RPMI7951 (cell line): ENCODE measurements around the gene FLVCR2. TPM values are rescaled to one million over a fixed set of nuclear protein-coding genes. Genes with fewer than 3 reads are reported as not detected.
A peak's percentile ranks its signal among the peaks of the same experiment; 100 is the strongest.
"Not testable (repeated sequence)": the region's sequence is repeated elsewhere in the genome, so short reads cannot be mapped to it uniquely, and the experiment has no call there.

Experiments
- DNase-seq: peaks from one replicate; pipeline ENCODE4 v3.0.0-alpha.2; 2012; ENCODE audit warnings: low read depth
- total RNA-seq: library from RNA; depleted of rRNA; stranded (reverse); fragments of >200 nt; shearing (Covaris generic); gene quantifications from 2 replicates; pipeline ENCODE4 v1.2.3, GENCODE V29; 2014; rRNA removed

Gene FLVCR2
- total RNA-seq, 1 experiment from 2014 or later, result 1.3 TPM

DNA sequence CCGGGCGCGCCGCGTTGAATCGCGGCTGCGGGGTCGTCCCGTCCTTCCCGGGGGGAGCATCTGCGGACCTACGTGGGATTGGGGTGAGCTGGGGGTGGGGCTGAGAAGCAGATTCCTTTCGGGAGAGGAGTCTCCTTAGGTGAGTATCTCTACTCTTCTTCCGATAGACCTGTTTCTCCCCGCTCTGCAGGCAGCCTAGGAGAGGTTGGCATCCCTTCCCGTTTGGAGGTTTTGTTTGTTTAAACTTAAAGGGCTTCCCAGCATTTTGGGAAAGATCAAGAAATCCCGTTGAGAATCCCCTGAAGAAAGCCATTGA is 83.0 kb downstream of the FLVCR2 start:
- no peak for DNase-seq

DNA sequence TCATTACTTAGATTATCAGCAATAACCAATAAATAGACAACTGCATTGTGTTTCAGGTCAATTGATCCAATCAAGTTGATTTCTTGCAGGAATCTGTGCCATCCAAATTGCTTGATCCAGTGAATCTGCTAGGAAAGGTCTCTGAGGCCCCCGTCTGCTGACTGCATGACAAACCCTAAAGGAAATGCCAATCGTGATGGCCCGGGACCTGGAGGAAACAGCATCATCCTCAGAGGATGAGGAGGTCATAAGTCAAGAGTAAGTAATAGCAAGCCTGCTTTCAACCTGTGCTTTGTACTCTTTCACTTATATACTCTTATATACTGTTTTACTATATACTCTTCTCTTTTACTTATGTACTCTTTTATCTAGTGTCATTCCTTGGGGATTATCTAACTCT is 84.5 kb downstream of the FLVCR2 start:
- DNase-seq, result no peak

DNA sequence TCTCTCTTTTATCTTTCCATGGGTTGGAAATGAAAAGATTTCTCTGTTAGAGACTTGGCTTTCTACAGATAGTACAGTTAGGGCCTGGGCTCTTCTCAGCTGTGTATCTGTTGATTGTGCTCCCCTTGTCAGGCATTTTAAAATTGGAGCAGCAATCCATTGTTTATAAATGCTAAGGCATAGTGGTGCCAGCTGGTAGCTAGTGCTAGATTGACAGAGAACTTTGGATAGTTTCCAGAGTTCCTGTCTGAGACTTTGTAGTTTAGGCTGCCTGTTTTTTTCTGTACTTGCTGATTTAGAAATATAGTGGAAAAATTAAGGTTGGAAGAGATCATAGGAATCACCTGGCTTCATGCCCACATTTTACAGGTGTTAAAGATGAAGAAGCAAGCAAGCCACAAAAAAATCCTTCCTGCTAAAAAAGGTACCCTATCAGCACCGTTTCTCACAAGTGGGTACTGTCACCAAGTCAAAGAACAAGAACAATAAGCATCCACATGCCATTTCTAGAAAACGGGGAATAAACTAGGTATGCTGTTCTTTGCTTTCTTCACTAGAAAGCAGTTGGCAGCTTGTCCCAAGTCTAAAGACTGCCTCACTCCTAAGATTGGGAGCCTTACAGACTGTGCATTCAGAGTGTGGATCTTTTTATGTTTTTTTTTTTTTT is 88.8 kb downstream of the FLVCR2 start:
- no peak for DNase-seq

DNA sequence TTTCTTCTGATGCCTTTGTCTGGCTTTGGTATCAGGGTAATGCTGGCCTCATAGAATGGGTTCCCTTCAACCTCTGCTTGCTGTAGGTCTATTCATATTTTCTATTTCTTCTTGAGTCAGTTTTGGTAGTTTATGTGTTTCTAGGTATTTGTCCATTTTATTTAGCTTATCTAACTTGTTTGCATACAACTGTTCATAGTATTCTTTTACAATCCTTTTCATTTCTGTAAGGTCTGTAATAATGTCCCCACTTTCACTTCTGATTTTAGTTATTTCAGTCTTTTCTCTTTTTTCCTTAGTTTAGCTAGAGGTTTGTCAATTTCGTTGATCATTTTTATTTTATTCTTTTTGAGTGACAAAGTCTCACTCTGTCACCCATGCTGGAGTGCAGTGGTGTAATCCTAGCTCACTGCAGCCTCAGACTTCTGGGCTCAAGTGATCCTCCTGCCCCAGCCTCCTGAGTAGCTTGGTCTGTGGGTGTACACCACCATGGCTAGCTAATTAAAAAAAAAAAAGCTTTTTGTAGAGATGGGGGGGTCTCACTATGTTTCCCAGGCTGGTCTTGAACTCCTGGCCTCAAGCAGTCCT is 94.3 kb downstream of the FLVCR2 start:
- DNase-seq, result no peak

DNA sequence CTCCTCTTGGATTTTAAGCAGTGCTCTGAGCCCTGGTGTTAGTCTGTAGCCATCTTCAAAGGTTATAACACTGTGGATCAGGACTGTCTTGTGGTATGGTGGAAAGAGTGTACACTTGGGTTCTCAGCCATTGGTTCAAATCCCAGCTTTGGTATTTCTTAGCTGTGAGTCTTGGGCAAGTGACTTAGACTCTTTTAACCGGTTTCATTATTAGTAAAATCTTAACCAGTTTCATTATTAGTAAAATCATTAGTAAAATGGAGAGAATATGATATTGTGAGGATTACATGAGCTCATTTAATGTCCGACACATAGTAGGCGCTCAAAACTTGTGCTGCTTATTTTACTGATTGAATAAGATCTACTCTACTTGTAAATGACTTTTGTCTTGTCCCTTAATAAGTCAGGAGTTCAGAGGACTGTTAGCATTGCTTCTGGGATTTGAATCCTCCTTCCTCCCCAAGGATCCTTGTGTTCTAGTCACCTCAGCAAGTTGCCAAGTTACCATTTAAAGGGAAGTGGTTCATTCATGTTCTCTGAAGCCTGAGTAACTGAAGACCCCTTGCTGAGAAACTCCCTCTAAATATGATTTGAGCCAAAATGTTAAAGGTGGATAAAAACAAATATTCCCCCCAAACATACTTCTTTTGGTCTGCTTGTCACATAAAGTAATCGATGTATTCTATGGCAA is 95.1 kb downstream of the FLVCR2 start:
- DNase-seq, result no peak

DNA sequence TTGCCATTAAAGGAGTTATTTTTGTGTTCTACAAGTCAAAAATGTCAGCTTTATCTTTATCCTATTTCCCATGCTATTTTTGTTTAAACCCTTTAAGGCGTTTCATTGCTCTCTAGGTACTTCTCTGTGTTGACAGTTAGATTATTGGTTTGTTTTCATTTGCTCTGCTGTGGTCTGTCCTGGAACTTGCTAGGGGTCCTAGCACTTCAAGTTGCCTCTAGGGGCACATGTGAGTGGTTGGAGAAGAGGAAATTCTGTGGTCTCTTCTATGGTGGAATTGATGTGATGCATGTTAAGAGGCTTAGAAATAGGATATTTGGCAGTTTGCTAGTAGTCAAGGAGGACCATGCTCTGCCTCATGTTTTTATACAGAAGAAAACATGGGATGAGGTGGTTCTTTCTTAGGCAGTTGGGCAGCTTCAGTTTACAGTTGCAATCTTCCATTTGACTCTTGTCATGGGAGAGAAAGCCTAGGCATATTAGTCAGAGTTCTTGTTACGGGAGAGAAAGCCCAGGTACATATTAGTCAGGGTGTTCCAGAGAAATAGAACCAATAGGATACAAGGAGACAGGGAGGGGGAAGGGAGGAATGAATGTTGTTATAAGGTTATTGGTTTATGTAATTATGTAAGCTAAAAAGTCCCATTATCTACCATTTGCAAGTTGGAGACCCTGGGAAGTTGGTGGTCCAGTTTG is 97.0 kb downstream of the FLVCR2 start:
- no peak for DNase-seq

DNA sequence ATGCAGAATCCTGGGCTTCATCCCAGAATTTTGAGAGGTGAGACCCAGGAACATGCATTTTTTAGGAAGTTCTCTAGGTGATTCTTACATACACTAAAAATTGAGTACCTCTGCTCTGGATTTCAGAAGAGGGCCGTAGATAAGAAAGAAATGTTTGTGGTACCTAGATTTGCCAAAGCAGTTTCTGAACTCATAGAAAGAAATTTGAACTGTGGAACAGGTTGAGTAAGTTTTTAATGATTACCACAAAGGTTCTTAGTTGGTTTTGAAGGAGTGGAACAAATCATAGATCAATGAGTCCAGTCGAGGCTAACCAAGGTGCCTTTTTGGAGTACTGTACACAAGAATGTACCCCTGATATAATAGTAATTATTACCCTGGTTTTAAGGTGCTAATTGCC is 107.5 kb downstream of the FLVCR2 start:
- DNase-seq, result no peak

DNA sequence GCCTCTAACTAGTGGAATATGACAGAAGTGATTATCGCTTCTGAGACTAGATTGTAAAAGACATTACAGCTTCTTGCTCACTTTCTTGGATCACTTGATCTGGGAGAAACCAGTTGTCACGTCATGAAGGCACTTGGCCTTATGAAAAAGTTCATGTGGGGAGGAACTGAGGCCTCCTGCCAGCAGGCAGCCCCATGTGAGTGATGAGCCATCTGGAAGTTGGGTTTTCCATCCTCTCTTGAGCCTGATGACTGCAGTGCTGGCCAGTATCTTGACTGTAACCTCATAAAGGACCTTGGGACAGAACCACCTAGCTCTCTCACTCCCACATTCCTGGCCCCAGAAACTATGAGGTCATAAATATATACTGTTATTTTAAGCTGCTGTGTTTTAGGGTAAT is 110.6 kb downstream of the FLVCR2 start:
- peak; percentile 3 for DNase-seq

DNA sequence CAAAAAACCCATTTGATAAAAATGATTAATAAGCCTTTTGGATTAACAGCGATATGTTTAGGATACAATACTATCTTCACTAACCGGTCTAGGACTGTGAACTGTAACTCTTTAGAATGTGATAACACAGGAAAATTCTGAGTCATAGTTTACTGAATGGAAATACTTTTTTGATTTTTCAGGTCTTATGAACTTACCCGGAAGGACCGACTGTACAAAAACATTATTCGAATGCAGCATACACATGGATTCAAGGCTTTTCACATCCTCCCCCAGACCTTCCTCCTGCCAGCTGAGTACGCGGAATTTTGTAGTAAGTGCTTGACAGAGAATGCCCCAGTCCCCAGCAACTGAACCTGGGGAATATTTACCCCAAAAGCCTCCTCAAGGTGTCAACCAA is 111.6 kb downstream of the FLVCR2 start:
- no peak for DNase-seq

DNA sequence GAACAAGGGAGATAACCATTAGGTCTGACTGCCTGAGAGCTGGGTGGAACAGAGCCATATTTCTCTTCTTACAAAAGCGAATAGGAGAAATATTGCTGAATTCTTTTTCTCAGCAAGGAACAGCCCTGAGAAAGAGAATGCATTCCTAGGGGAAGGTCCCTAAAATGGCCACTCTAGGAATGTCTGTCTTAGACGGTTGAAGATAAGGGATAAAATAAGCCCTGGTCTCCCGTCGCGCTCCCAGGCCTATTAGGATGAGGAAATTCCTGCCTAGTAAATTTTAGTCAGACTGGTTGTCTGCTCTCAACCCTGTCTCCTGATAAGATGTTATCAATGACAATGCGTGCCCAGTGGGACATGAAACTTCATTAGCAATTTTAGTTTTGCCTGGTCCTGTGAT is 116.6 kb downstream of the FLVCR2 start:
- not testable (repeated sequence) for DNase-seq

DNA sequence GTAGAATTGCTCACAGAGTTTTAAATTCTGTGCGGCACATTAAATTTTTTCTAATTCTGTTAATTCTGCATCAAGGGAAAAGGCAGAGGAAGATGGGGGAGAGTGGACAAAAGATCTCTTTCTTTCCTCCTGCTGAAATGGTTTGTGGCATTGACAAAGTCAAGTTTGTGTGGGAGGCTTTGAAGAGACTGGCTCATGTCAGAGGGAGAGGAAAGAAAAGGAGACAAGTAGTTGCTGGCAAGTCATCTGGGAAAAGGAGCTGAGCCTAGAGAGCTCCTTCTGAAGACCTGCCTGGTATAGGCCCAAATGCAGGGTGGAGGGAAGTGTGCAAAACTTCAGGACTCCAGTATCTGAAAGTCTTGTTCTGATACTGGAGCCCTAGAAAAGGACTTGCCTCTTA is 119.0 kb downstream of the FLVCR2 start:
- DNase-seq, result no peak

Other genes with a start within 250 kb of the FLVCR2 start
- 3.7 and 4.3 TPM in 2 replicates for gene JDP2, start 150.6 kb upstream of the FLVCR2 start, total RNA-seq
- gene BATF, start 56.2 kb upstream of the FLVCR2 start, total RNA-seq, result 3.6 and 3.9 TPM in 2 replicates
- gene ERG28, start 82.3 kb downstream of the FLVCR2 start, total RNA-seq, result 12.8 and 13.9 TPM in 2 replicates
- gene TTLL5, start 82.6 kb downstream of the FLVCR2 start, total RNA-seq, result 16.2 and 20.2 TPM in 2 replicates